ENCODE results near the gene TTLL10.
A peak's percentile ranks its signal among the peaks of the same experiment; 100 is the strongest.

The TTLL10 gene

GRCh38 chr1:1222575-1223225 lies 49.0 kb downstream of the TTLL10 start:
- DNase-seq (ENCODE audit: low spot score) = no peak

GRCh38 chr1:1223321-1223720 lies 49.6 kb downstream of the TTLL10 start:
- DNase-seq (ENCODE audit: low spot score) = no peak

- no peak for DNase-seq (ENCODE audit: low spot score)
These were observed 50.2 kb downstream of the TTLL10 start for GRCh38 chr1:1223891-1224290.

GRCh38 chr1:1225238-1225845 lies 51.7 kb downstream of the TTLL10 start:
- no peak for DNase-seq (ENCODE audit: low spot score)

DNA sequence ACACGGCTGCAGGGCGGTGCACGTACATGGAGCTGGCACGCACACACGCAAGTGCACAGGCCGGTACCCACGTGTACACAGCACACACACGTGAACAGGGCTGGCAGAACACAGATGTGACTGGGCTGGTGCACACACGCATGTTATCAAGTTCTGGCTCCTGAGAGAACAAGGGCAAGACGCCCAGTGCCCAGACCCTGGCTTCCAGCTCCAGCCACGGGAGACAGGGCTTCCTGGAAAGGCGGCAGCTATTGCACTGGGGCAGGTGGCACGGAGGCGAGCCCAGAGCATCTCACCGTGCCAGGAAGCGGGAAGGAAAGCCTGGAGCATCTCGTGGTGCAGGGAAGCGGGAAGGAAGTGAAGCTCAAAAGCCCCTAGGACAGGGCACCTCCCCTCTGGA lies 52.2 kb downstream of the TTLL10 start:
- no peak for DNase-seq (ENCODE audit: low spot score)

- DNase-seq (ENCODE audit: low spot score) = no peak
These were observed 53.1 kb downstream of the TTLL10 start for GRCh38 chr1:1226566-1227362.

GRCh38 chr1:1227386-1227785 lies 53.7 kb downstream of the TTLL10 start:
- no peak for DNase-seq (ENCODE audit: low spot score)

DNA sequence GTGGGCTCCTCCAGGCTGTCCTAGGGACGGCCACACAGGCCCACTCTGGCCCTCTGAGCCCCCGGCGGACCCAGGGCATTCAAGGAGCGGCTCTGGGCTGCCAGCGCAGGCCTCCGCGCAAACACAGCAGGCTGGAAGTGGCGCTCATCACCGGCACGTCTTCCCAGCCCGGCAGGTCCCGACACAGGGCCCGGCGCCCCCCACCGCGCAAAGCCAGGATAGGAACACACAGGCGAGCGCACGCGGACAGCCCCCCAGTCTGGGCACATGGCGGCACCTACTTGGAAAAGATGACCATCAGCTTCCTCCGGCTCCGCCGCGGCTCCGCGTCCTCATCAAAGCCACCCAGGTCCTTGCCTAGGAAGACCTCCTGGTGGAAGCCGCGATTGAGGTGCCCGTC lies 54.5 kb downstream of the TTLL10 start:
- no peak for DNase-seq (ENCODE audit: low spot score)

DNA sequence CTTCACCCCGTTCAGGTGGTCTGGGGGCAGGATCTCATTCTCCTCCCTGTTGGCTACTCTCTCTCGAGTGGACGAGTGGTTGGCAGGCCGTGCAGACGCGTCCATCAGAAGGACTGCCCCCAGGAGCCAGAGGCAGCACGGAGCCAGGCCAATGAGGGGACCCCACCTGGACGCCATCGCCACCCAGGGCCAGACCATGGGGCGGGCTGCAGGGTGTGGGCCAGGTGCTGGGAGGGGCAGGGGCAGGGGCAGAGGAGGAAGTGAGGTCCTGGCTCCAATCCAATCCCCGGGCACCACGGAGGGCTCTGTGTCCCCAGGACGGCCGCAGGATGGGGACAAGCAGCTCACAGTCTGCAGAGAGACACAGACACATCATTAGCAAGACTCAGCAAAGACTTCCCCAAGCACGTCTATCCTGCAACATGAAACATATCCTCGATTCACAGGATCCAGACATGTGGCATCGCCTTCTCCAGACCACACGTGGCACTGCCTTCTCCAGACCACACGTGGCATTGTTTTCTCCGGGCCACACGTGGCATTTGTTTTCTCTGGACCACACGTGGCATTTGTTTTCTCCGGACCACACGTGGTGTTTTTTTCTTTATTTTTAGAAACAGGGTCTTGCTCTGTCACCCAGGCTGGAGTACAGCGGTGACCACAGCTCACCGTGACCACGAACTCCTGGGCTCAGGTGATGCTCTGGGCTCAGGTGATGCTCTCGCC lies 55.1 kb downstream of the TTLL10 start:
- no peak for DNase-seq (ENCODE audit: low spot score)

DNA sequence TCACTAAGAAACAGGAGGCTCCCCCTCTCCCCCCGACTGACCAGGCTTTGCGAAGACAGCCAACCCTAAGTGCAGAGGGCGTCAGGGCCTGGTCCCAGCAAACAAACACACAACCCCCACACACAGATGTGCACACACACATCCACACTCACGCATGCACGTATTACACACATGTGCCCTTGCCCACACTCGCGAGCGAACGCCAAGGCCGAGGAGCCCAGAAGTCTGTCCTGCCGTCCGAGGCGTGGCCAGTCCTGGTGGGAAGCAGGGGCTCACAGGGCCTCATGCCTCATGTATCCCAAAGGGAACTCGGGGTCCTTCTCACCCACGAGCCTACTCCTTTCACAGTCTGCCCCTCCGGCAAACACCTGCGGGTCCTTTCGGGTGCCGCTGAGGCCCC lies 56.1 kb downstream of the TTLL10 start:
- no peak for DNase-seq (ENCODE audit: low spot score)

DNA sequence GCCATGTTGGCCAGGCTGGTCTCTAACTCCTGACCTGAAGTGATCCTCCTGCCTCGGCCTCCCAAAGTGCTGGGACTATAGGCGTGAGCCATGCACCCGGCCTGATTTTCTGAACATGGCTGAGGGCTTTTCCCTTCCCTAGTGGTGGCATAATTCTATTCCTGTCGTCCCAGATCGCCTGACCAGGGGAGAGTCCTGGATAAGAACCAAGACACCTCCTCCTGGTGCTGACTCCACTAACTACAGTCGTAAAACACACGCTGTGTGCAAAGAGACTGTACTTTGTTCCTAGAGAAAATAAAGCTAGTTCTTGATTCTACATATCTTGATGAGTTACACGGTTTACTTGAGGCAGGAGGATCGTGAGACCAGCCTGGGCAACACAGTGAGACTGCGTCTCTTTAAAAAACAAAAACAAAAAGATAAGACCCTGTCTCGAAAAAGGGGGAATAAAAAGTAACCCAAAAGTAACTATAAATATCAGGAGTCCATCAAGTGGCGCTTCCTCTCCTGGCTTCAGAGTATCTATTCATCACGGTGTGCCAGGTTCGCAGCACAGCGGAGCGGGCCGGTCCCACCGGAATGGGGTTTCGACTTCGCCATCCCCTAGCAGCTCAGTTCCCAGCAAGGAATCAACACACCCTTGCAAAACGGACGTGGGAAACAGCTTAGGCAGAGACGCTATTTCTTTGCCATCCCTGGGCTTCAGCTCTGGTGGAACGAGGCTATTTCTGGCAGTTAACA lies 57.1 kb downstream of the TTLL10 start:
- DNase-seq (ENCODE audit: low spot score) = no peak

DNA sequence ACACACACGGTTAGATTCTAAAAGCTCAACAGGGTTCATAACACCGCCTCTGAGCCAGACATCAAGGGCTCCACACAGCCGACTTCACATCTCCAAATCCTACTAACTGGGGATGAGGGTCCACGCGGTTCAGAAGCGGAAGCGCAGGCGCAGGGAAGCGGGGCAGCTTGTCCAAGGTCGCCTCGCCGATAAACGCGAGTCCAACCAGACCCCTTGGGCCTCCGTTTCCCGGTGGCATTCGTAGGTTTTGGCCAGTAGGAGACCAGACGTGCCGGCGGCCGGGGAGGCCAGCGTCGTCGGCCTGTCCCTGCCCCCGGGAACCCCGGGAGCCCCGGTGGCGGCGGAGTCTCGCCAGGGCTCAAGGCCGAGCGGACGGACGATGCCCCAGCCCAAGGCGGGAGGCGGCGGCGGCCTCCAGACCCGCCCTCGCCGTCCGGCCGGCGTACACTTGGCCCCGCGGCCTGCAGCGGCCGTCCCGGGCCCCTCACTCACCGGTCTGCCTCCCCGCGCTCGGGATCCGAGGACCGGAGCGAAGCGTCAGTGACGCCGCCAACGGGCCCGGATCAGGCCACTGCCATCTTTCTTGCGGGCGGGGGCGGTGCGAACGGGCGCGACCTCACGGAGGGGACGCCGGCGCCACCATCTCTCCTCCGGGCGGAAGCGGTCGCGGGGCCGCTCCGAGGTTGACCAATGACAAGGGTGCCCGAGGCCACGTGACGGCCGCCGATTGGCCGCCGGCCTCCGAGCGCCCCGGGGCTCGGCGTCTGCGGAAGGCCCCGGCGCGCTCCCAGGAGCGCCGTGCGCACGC lies 57.9 kb downstream of the TTLL10 start, which contains the start of gene SDF4:
SDF4 (minus strand) TSS at position 602 of the 808 bp plus-strand sequence. CDS start 3,229 bp downstream, outside the sequence.
- peak; percentile 100 for DNase-seq (ENCODE audit: low spot score)

GRCh38 chr1:1232208-1232795 lies 58.6 kb downstream of the TTLL10 start, which contains the start of gene B3GALT6:
TSS of gene B3GALT6 (plus strand) at chr1:1232237. CDS start at chr1:1232279, 42 bp downstream.
- DNase-seq (ENCODE audit: low spot score) = no peak

- DNase-seq (ENCODE audit: low spot score) = no peak
These were observed 59.3 kb downstream of the TTLL10 start for GRCh38 chr1:1232796-1233566.

DNA sequence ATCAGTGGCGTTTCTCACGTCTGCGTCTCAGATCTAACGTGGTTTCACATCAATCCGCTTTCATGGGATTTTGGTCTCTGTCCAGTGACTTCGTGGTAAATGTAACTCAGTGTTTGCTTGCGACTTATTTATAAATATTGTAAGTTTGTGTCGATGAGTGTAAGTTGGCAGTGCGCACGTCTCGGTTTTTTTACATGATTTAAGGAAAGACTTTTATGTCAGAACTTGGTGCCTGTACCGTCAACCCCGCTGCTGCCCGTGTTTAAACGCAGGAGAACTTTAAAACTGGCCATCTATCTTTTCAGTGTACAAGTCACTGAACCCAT lies 59.9 kb downstream of the TTLL10 start:
- DNase-seq (ENCODE audit: low spot score) = no peak

DNA sequence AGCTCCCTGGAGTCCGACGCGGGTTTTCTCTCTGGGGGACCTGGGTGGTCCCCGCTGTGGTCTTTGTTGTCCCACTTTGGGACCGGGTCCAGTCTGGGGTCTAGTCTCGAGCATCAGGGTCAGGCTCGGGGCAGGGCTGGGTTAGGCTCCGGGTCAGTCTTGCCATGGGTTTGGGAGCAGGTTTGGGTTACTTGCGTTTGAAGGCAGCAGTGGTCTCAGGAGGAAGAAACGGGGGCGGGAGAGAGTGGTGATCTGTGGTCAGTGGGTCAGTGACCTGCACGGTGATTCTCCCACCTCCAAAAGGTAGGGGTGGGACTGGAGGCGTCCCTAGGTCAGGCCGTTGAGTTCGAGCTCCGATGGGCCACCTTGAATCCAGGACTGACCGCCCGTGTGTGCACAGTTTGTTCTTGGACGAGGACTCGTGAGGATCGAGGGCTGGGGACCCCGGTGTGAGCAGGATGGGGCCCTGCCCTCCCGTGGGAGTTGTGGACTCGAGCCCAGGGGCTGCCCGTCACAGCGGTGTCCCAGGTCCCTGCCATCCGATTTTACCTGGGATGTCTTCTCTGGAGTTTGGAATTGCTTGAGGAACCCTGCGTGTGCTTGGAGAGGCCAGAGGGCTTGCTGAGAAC lies 60.6 kb downstream of the TTLL10 start:
- DNase-seq (ENCODE audit: low spot score) = no peak

GRCh38 chr1:1235016-1235744 lies 61.5 kb downstream of the TTLL10 start:
- no peak for DNase-seq (ENCODE audit: low spot score)

- no peak for DNase-seq (ENCODE audit: low spot score)
These were observed 62.6 kb downstream of the TTLL10 start for GRCh38 chr1:1236176-1236763.

Data from D341Med (cell line).